ENCODE results near the gene FAHD2A.
"Not testable (repeated sequence)": the region's sequence is repeated elsewhere in the genome, so short reads cannot be mapped to it uniquely, and the experiment has no call there.

DNA sequence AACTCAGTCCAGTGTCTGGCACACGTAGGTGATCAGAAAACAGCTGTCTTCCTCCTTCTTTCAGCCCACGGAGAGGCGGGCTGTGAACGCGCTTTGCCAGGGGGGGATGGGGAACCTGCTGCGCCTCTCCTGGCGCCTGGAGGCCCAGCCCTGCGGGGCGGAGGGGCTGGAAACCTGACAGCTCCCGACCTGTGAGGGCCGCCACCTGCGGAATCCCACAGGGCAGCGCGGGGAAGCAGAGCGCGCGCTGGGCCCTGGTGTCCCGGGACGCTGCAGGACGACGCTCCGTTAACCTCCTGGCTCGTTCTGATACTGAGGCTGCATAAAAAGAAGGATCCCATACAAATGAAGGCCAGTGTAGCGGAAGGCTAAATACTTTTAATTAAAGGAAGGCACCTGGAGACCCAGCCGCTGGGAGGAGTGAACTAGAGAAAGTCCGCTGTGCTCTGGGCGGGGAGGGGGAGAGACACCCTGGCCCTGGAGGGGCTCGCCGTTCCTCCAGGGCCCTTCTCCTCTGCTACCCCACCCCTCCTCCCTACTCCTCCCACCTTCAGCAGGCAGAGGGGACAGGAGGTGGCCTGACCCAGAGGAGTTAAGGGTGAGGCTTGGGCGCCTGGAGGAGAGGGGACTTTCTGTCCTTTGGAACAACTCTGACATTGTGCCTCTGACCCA lies 24.8 kb downstream of the FAHD2A start:
- not testable (repeated sequence) for TF ChIP-seq ATF3 (IDR thresholded peaks at IDR 0.05); CTCF (IDR thresholded peaks at IDR 0.05 in 2 of 3, conservative IDR thresholded peaks at IDR 0.05 in 1 of 3; ENCODE audit: borderline replicate concordance in 1 of 3, insufficient read depth in 1 of 3, low read depth in 2 of 3, low read length in 2 of 3); TCF7L2 (IDR thresholded peaks at IDR 0.05; ENCODE audit: borderline replicate concordance, extremely low read depth, insufficient read depth, insufficient read length); POLR2AphosphoS5 (IDR thresholded peaks at IDR 0.05; ENCODE audit: low read depth, low read length)
- TF ChIP-seq, protein P1, sequence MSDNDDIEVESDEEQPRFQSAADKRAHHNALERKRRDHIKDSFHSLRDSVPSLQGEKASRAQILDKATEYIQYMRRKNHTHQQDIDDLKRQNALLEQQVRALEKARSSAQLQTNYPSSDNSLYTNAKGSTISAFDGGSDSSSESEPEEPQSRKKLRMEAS (IDR thresholded peaks at IDR 0.05) = not testable (repeated sequence)

Data from HCT116 (cell line).